NCI-H345 (cell line): ENCODE data around the gene C1orf198.
A peak's percentile ranks its signal among the peaks of the same experiment; 100 is the strongest.

ENCODE experiments used
- DNase-seq: peaks from one replicate; lab custom pipeline; 2025; lab: John Stamatoyannopoulos, UW

The C1orf198 gene

DNA sequence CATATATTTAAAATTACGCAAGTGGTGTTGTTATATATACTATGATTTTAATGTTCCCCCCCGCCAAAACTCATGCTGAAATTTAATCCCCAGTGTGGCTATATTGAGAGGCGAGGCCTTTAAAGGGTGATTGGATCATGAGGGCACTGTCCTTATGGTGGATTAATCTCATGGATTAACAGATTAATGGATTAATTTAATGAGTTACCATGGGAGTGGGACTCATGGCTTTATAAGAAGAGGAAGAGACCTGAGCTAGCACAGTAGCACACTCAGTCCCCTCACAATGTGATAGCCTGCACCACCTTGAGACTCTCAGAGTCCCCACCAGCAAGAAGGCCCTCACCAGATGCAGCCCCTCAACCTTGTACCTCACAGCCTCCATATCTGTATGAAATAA, 34.8 kb downstream of the C1orf198 start:
- no peak for DNase-seq

DNA sequence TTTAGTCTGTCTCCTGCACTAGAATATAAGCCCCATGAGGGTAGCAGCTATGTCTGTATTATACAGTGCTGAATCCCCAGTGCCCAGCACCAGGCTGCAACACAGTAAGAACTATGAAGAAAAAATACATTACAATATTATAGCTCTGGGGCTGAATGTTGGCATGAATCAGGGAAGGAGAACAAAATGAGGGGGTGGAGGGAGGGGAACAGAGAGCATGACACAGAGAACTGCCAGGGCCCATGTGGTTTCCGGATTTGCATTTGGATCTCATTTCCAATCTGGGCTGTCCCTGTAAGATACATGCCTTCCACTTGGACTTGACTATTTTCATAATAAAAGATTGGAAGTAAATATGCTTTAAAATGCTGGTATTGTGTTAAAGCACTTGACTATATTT, 35.8 kb downstream of the C1orf198 start:
- no peak for DNase-seq

- DNase-seq: no peak
Measured at GRCh38 chr1:230831771-230832170, 36.5 kb downstream of the C1orf198 start.

- DNase-seq: no peak
Measured at GRCh38 chr1:230828421-230828820, 39.9 kb downstream of the C1orf198 start.

GRCh38 chr1:230827801-230828200, 40.5 kb downstream of the C1orf198 start:
- no peak for DNase-seq

GRCh38 chr1:230827081-230827681, 41.1 kb downstream of the C1orf198 start:
- peak; percentile 5 for DNase-seq

GRCh38 chr1:230826166-230826875, 42.0 kb downstream of the C1orf198 start:
- no peak for DNase-seq

DNA sequence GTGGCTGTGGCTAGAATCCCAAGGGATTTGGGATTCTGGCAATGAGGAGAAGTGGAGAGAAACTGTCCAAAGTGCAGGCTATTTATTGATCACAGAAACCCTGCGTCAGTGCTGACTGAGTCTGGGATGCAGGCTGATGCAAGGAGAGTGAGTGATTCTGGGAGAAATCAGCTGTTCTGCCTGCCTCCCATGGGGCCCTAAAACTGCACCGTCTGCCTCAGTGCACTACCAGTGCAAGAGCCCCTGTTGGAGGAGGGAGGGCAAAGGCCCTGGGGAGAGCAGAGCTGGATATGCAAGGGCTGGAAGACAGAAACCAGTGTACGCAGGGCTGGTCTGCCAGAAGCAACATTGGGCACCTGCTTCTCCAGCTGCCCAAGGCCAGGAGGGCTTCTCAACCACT, 42.6 kb downstream of the C1orf198 start:
- DNase-seq: no peak

DNA sequence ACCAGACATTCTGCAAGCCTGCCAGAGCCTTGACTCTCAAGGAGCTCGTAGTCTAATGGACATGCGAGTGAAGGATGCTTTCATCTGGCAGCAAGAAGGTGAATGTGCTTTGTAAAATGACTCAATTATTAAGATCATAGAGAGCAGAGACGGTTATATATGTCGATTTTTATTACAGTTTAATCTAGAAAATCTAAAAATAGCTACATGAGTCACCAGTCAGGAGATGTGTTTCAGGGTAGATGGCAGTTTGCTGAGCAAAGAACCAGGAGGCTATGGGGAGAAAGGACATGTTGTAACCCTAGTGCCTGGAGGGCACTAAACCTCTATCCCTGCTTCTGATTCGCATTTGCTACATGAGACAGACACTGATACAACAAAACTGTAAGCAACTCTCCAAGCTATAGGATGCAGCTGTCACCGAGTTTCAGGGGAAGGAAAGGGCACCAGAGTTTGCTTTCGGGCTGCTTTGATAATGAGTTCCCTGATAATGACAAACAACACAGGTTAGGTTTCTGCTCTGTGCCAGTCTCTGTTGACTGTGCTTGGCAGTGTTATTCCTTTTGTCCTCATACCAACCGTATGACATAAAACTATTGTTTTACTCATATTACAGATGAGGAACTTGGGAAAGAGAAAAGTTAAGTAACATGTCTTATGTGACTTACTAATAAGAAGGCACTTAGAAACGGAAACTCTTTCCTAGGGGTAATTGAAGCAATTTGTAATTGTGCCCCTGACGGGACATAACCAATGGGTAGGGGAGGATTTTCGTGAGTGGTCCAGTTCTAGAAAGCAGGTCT, 43.2 kb downstream of the C1orf198 start:
- DNase-seq: no peak

DNA sequence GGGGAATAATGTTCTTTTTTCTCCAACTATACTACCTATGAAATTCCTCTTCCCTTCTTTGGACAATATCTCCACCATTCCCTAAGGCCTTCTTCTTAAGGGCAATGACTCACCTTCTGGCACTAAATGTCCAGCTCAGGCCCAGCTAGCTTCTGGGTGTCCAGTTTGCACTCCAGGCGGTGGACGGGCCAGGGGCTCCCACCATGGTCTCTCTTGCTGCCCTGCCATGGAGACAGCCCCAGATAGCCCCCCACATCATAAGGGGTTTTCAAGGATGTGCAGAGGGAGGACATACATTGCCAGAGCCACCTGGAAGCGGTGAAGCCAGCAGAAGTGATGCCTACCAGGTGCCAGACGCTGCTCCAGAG, 43.8 kb downstream of the C1orf198 start:
- no peak for DNase-seq

GRCh38 chr1:230823931-230824381, 44.4 kb downstream of the C1orf198 start:
- no peak for DNase-seq

- DNase-seq: no peak
Measured at GRCh38 chr1:230823426-230823825, 44.9 kb downstream of the C1orf198 start.

DNA sequence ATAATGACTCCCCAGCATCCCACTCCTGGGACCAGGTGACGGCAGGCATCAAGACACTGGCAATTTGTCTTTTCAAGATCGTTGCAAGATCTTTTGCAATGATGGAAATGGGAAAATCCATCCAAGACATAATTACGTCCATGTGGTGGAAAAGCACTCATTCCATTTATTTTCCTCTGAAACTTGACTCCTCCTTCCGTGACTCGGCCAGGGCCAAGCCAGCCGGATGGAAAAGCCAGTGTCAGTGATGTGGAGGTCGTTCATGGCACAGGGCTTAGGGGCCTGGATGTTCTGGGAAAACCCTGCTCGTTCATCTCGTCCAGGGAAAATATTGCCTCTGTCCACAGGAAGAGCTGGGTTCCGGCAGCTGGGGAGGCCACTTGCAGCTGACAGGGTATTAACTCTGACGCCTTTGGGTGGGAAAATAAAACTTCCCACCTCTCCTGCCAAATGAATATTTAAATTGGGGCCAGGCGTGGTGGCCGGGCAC, 46.2 kb downstream of the C1orf198 start:
- DNase-seq: no peak

DNA sequence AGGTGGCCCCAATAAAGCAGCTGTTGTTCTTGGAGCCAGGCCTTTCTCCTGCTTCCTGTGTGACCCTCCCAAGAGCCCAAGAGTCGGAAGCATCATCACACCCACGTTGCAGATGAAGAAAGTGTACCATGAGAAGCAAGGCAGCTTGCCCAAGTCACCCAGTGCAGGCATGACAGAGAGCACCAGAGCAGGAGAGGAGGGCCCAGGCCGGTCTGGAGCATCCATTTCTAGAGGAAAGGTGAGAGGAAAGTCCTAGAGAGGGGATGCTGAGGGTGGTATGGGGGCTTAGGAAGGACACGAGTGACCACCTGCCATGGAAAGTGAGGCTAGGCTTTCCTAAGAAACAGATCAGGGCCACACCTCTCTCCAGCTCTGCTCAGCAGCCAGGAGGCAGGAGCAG, 47.0 kb downstream of the C1orf198 start:
- no peak for DNase-seq

DNA sequence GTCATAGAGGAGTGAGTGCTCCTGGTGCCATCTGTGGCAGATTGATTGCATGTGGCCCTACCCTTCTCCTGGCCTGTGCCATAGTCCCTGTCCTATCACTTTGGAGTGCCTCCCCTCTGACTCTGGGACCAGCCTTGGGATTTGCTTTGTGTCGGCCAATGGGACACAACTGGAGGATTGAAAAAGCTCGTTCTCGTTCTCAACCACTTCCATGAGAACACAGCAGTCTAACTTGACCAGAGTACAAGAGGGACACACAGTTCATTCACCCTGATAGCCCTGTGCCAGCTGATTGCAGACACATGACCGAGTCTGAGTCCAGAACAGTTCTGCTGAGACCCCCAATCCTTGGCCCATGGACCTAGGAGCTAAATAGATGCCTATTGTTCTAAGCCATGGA, 47.8 kb downstream of the C1orf198 start:
- no peak for DNase-seq

DNA sequence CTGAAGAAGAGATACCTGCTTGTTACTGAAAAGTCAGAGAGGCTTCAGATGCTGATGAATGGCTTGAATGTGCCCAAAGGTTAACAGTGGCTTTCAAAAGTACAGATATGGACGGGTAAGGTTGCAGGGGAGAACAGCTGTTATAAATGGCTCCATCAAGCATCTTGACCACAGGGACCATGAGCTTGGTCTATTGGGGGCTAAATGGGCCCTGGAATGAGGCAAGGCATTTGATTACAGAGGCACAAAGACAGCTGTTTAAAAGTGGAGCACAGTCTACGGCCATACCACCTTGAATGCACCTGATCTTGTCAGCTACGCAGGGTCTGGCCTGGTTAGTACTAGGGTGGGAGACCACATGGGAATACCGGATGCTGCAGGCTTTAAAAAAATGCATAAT, 48.3 kb downstream of the C1orf198 start:
- no peak for DNase-seq

DNA sequence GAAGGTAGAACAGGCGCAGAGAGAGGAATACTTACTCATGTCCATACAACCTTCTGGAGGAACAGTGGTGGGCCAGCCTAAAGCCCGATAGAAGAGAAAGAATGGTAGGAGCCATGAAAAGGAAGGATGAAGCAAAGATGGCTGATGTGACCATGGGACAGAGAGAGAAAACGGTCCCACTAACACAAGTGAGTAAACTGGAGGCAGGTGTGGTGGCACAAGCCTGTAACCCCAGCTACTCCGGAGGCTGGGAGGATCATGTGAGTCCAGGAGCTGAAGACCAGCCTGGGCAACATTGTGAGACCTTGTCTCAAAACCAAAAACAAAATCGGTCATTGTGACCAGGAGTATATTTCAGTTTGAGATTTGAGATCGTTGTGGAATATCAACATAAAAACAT, 49.4 kb downstream of the C1orf198 start:
- no peak for DNase-seq

- no peak for DNase-seq
Measured at GRCh38 chr1:230818367-230818766, 50.0 kb downstream of the C1orf198 start.

DNA sequence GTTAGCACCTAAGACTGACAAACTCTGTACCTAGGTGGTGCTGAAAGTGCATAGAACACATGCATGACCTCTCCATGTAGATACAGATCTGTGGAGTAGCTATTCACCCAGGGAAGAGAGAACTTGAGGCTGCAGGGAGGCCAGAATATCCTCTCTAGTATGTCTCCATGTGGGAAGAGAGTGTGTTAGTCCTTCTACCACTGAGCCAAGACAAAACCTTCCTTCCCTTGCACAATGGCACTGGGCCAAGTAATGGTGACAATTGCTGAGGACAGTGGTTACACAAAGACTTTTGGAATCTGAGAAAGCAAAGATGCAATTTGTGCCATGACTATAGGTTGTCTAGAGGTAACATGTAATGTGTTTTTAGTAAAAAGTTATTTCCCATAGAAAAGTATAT, 52.3 kb downstream of the C1orf198 start:
- DNase-seq: no peak

DNA sequence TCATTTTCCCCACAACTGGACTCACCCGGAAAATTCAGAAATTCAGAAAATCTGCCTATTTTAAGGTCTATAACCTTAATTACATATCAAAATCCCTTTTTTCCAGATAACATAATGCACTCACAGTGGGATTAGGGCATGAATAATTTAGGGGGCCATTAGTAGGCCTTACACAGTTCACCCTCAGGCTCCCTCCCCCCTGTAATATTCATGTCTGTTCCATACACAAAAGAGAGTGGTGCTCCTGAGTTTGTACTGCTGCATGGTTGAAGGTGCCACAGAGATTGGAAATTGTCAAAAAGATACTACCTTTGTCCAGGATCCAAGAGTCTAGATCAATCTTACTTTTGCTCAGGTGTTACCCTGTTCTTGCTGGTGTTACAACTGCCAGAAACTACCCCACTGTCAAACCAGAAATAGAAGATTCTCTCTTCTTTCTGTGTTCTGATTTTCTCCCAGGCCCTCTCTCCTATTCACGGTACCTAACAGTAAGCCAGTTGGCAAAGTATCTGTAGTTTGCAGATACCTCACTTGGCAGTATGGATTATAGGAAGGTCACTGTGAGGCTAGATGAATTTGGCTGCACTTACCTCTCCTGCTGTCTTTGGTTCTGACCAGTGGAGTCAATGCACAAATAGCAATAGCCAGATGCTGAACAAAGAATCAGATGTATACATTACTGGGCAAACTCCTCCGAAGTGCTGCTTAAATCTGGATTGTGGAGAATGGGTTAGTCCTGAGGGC, 53.2 kb downstream of the C1orf198 start:
- no peak for DNase-seq

DNA sequence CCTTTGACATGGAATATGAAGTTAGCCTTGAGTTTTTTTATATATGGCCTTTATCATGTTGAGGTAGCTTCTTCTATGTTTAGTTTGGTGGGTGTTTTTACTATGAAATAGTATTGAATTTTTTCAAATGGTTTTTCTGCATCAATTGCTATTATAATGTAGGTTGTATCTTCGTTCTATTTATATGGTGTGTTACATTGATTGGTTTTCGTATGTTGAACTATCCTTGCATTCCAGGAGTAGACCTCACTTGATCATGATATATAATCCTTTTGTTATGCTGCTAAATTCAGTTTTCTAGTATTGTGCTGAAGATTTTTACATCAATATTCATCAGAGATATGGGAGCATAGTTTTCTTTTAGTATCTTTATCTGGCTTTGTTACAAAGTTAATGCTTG, 55.8 kb downstream of the C1orf198 start:
- DNase-seq: no peak

DNA sequence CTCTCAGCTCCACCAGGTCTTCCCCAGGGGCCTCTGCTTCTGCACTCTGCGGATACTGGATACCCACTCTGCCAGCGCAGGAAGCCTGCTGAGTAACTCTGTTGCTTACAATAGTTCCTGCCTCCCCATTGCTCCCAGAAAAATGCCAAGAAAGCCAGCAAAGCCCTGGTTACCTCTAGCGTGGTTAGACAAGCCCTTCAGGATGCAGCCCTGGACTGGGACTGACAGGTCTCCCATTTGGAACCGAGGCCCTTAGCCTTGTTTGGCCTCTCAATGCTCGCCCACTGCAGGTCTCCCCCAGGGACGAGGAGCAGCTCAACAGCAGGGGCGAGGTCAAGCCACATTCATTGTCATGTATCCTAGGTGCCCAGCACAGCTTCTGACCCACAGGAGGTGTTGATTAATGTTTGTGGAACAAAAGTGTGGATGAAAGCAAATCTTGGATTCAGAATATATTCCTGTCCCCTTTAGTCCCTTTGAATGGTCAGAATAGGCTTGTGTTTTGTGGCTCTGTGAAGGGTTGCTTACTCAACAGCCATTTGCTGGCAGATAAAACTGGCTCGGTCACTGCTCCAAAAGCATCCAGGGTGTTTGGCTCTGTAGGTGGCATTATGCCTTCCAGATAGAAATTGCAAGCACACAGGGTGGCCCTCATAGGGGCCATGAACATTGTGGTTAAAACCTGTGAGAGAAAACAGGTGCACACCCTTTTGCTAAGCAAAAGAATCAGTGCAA, 58.9 kb downstream of the C1orf198 start:
- no peak for DNase-seq
